GM18505 (cell line): ENCODE measurements around the gene POU2F2.
A peak's percentile ranks its signal among the peaks of the same experiment; 100 is the strongest.

Experiments used
- ATAC-seq: cut with Tn5 transposase; IDR thresholded peaks from one replicate; pipeline ENCODE4 v1.9.1; 2021; ENCODE audit not compliant: unreplicated experiment
- POLR2A ChIP-seq: IDR thresholded peaks from 4 replicates; pipeline ENCODE4 v1.6.1; 2011; ENCODE audit warnings: borderline replicate concordance; ENCODE audit not compliant: insufficient read depth, insufficient read length; ENCODE audit errors: extremely low read depth

POU2F2 gene

DNA sequence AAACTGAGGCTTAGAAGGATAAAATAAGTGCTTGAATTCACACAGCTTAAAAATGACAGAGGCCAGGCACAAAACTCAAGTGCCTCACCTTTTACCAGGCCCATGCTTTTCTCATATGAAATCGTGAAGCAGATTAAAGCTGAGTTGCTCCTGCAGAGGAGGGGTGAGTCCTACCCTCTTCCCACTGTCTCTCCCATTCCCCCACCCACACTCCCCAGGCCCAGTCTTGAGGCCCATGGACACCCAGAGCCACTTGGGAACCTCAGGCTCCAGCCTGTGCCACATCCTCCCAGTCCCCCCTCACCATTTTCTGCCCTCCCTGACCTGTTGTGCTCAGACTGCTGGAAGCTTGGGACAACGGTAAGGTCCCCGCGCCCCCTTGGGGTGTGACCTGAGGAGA, 38.7 kb downstream of the POU2F2 start:
- no peak for TF ChIP-seq POLR2A
- no peak for ATAC-seq

DNA sequence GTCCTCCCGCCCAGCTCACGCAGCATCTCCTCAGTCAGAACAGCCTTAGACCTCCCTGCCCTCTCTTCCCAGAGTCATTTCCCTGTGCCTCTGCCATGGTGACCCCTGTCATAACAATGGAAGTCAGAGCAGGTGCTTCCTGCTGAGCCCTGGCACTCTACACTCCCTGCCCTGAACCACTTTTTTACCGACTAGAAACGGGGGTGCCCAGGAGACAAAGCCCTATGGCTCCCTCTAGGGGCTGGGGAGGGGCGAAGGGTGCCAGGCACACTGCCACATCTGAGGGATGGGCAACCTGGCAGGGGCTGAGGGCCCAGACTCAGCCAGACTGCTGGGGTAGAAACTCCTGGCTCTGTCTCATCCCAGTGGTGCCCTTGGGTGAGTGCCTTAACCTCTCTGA, 39.9 kb downstream of the POU2F2 start:
- ATAC-seq, result no peak
- TF ChIP-seq POLR2A, result no peak

DNA sequence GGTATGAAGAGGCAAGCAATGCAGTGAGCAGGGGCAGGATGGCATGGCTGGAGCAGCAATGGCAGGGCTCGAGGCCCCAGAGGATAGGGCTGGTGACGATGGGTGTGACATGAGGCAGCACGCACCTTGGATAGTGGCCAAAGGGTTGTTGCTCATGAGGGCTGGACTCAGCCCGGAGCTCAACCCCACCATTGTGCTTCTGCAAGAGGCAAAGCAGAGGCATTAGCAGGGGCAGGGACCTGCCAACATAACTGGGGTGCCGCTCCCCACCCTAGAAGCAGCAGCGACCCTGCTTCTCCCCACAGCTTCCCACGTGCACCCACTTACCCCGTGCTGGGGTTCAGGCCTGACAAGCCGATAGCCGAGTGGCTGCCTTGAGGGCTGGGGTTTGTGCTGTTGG, 40.5 kb downstream of the POU2F2 start:
- no peak for ATAC-seq
- no peak for TF ChIP-seq POLR2A

DNA sequence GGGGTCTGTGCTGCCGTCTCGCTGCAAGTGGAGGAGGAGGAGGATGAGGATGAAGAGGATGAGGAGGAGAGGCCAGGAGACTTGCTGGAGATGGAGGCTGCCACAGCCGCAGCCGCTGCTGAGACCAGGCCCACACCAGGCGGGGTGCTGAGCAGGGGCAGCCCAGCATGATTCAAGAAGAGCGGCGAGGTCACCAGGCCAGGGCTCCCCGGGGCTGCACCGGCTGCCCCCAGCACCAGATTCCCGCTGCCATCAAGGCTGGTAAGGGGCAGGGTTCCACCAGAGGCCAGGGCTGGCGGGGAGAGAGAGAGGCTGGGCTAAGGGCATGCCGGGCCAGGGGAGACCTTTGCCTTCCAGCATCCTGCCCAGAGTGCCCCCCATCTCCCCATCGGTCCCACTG, 40.9 kb downstream of the POU2F2 start:
- no peak for ATAC-seq

DNA sequence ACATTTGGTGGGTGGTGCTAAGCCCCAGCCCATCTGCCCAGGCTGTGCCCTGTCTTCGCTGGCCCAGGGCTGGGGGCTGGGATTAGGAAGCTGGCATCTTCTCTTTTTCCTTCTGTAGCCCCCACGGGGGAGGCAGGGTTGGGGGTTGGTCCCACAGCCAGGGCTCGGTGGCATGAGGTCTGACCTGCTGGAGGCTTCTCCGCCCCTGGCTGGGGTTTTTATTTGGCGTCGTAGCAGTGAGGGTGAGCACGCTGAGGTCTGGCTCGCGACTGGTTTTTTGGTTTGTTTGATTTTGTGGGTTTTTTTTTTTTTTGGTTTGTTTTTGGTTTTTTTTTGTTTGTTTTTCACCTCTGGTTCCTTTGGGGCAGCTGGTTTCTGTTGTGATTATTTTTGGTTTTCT, 41.6 kb downstream of the POU2F2 start:
- no peak for TF ChIP-seq POLR2A
- ATAC-seq, result no peak

More for the DNA sequence above, 40.9 kb downstream of the POU2F2 start:
- no peak for TF ChIP-seq POLR2A

DNA sequence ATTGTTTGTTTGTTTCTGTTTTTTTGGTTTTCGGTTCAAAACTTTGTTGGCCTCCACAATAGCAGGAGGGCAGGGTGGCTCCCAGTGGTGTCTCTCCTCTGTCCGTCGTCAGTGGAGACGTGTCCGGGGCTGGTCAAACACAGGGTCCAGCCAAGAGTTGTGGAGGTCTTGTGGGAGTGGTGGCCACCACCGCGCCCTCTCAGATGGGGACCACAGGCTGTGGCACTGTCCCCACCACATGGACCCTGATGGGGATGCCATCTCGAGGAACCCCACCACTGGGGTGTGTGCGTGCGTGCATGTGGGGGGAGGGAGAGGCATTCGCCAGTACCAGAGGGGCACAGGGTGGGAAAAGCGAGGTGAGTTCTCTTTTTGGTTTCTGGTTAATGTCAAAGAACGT, 42.5 kb downstream of the POU2F2 start:
- no peak for TF ChIP-seq POLR2A
- ATAC-seq, result no peak

DNA sequence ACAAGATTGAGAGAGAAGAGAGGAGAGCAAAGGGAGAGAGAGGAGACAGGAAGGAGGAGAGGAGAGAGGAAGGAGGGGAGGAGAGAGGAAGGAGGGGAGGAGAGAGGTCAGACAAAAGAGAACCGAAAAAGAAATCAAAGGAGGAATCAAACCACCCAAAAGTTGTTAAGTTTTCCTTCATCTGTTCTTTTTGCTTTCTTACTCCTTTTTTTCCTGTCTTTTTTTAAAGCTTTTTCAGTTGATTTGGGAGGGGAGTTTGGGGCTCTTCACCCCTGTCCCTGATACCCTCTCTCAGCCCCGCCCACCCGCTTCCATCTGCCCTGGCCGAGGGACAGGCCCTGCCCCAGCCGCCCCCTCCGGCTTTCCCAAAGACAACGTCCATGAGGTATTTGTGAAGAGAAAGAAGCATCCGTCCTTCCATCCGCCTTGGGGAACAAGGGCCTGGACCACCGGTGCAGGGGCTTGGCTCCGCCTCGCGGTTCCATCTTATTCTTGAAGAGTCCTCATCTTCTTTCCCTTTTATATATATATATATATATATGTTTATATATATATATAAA, 43.0 kb downstream of the POU2F2 start:
- ATAC-seq, result no peak
- TF ChIP-seq POLR2A, result no peak

DNA sequence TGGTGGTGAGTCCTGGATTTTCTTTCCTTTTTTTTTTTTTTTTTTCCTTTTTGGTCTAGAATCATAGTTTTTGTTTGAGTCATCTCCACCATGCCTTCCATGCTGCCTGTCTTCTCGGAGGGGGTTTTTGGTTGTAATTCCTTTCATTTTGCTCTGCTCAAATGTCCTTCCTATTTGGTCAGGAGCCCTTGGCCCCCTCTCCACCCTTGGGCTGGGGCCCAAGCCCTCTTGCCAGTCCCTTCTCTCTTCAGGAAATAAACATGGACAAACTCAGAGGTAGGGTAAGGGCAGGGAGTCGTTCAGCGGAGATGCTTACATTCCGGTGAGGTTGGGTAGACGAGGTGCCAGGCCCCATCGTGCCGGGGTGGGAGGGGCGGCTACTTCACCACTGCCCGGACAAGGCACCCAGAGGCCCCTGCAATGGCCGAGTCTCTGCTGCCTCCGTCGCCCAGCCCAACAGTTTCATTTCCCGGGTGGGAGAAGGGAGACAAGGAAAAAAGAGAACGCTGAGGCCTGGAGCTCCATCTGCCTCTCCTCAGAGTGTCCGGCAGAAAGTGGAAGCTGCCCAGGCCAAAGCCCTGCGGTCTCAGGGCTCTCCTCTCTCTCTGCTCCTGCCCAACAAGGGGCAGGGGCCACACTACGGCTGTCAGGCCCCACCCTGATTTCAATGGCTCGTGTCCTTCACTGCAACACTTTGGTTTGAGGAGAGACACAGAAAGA, 43.6 kb downstream of the POU2F2 start:
- ATAC-seq, result no peak
- TF ChIP-seq POLR2A, result no peak

DNA sequence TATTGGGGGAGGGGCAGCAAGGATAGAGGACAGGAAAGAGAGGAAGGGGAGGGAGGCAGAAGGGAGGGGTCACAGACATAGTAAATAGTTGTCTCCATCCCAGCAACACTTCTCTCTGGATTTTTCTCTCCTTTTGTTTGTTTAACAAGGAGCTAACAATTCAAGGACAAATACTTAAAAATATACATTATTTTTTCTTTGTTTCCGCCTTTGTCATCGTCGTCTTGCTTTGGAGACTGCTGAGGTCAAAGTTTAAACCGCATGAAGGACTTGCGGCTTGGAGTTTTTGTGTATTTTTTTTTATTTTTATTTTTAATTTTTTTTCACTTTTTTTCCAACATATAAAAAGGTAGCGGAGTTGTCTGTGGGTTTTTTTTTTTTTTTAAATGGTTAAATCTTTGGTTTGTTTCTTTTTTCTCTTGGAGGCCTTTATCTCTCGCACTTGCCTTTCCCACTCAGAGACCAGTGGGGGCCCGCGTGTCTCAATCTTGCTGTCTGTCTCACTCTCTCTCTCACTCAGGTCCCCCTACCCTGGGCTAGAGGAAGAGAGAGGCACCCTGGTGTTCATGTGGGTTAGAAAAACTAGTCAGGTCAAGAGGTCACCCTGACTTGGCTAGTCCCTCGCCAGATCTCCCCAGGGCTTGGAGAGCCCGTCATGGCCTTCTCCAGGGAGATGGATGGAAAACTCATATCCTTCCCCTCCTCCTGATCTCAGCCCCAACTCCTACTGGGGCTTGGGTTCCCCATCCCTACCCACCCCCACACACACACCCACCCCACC, 45.3 kb downstream of the POU2F2 start:
- no peak for ATAC-seq
- peak; percentile 6 for TF ChIP-seq POLR2A

DNA sequence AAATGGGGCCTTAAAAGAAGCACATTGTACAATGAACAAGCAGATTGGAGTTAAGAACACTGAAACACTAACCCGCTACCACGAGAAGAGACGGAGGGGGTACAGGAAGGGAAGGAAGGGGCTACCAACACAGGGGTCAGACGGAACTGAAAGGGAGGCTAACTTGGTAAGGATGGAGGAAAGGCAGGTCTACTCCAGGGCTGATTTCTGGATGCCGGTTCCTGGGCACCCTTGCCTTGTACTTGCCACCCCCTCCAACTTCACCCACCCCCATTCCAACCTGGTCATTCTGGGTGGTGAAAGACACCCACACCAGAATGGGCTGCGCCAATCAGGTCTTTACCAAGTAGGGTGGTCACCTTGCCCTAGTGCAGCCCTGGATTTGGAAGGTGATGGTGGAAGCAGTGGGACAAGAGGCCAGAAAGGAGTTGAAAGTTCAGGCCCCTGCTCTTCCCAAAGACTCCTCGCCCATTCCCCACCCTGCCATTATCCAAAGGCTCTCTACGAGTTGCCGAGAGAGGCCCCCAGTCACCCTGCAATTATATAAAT, 46.0 kb downstream of the POU2F2 start:
- ATAC-seq, result no peak
- TF ChIP-seq POLR2A, result no peak

DNA sequence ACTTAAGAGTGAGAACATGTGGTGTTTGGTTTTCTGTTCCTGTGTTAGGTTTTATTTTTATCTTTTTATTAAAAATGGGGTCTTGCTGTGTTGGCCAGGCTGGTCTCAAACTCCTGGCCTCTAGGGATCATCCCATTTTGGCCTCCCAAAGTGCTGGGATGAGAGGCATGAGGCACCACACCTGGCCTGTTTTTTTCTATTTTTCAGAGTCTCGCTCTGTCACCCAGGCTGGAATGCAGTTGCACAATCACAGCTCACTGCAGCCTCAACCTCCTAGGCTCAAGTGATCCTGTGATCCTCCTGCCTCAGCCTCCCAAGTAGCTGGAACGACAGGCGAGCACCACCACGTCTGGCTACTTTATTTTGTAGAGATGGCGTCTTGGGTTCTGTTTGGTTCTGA, 48.7 kb downstream of the POU2F2 start:
- ATAC-seq, result no peak
- TF ChIP-seq POLR2A, result no peak

DNA sequence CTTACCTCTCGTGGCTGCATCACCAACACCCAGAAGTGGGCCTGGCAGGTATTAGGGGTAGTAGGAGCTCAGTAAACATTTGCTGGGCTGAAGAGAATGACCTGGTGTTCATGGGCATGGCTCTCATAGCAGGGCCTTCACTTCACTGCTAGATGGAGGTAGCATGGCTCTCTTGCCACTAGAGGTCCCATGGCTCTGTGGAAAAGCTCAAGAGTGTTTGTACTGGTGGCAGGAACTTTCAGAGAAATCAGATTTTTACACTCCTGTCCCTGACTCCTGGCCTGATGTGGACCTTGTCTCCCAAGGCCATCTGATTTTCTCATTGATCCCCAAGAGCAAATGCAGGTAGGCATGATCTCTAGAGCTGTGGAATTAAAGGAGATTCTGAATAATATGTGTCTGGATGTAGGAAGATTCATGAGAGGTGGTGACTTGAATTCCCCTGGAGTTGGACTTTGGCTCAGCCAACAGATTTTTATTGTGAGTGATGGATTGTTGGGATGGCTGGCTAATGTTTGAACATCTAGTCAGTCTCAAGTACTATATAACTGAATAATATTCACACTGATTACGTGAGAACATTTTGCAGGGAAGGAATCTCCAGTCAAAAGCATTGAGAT, 50.6 kb downstream of the POU2F2 start:
- TF ChIP-seq POLR2A, result no peak
- no peak for ATAC-seq

DNA sequence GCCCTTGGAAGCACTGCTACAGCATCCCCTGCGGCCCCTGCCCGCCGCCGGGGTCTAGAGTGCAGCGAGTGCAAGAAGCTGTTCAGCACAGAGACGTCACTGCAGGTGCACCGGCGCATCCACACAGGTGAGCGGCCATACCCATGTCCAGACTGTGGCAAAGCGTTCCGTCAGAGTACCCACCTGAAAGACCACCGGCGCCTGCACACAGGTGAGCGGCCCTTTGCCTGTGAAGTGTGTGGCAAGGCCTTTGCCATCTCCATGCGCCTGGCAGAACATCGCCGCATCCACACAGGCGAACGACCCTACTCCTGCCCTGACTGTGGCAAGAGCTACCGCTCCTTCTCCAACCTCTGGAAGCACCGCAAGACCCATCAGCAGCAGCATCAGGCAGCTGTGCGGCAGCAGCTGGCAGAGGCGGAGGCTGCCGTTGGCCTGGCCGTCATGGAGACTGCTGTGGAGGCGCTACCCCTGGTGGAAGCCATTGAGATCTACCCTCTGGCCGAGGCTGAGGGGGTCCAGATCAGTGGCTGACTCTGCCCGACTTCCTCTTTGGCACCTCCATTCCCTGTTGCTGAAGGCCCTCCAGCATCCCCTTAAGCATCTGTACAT, 51.4 kb downstream of the POU2F2 start:
- TF ChIP-seq POLR2A, result no peak
- ATAC-seq, result no peak
